WERI-Rb-1 (cell line): ENCODE measurements around the gene SEC14L6.

Experiments
- DNase-seq: peaks from one replicate; pipeline ENCODE4 v3.0.0-alpha.2; 2020
- H3K27ac ChIP-seq: fragments of 250-450 bp; sonication (Bioruptor Pico); 2 replicates; pipeline ENCODE4 v1.5.1; 2020; ENCODE audit warnings: mild to moderate bottlenecking, moderate library complexity
- H3K27me3 ChIP-seq: fragments of 250-450 bp; sonication (Bioruptor Pico); 2 replicates; pipeline ENCODE4 v1.5.1; 2021; ENCODE audit warnings: mild to moderate bottlenecking, low read depth, moderate library complexity; ENCODE audit not compliant: insufficient read depth, severe bottlenecking
- H3K36me3 ChIP-seq: fragments of 250-450 bp; sonication (Bioruptor Pico); 2 replicates; pipeline ENCODE4 v1.5.1; 2020; ENCODE audit warnings: mild to moderate bottlenecking, moderate library complexity
- H3K4me3 ChIP-seq: 2 replicates; pipeline ENCODE4 v1.5.1; 2011; ENCODE audit warnings: low read depth, mild to moderate bottlenecking, control low read depth, low read length
- H3K9me3 ChIP-seq: fragments of 250-450 bp; sonication (Bioruptor Pico); 2 replicates; pipeline ENCODE4 v1.5.1; 2021; ENCODE audit warnings: mild to moderate bottlenecking, moderate library complexity; ENCODE audit not compliant: severe bottlenecking
- CTCF ChIP-seq: IDR thresholded peaks from 2 replicates; pipeline ENCODE4 v1.5.1; 2011; ENCODE audit warnings: low read depth, mild to moderate bottlenecking, control low read depth, inconsistent platforms, low read length

The SEC14L6 gene

GRCh38 chr22:30492144-30492543 is 54.4 kb downstream of the SEC14L6 start:
- DNase-seq: no peak

GRCh38 chr22:30491381-30491780 is 55.2 kb downstream of the SEC14L6 start:
- no peak for DNase-seq
- no peaks in the 10 kb centered on the region for H3K27me3 ChIP-seq

More at GRCh38 chr22:30492144-30492543, 54.4 kb downstream of the SEC14L6 start:
- Histone ChIP-seq H3K9me3 (no peaks in the 10 kb centered on the region), H3K27ac (no peak overlapping the region), H3K4me3 (no peak overlapping the region), H3K36me3 (no peaks in the 10 kb centered on the region), H3K27me3 (no peaks in the 10 kb centered on the region)
- no peak for TF ChIP-seq CTCF

GRCh38 chr22:30490399-30490798 is 56.1 kb downstream of the SEC14L6 start:
- no peak for DNase-seq
- Histone ChIP-seq H3K27me3 (no peaks in the 10 kb centered on the region), H3K9me3 (no peaks in the 10 kb centered on the region), H3K4me3 (no peak overlapping the region), H3K36me3 (no peaks in the 10 kb centered on the region), H3K27ac (no peak overlapping the region)
- peak; percentile 74 for TF ChIP-seq CTCF

More at GRCh38 chr22:30491381-30491780, 55.2 kb downstream of the SEC14L6 start:
- Histone ChIP-seq H3K9me3 (no peaks in the 10 kb centered on the region), H3K4me3 (no peak overlapping the region), H3K27ac (no peak overlapping the region), H3K36me3 (no peaks in the 10 kb centered on the region)
- no peak for TF ChIP-seq CTCF

- Histone ChIP-seq H3K27me3 (no peaks in the 10 kb centered on the region), H3K27ac (no peak overlapping the region)
- TF ChIP-seq CTCF: no peak
Observed at GRCh38 chr22:30488121-30488520, 58.4 kb downstream of the SEC14L6 start.

GRCh38 chr22:30486661-30487115 is 59.9 kb downstream of the SEC14L6 start:
- Histone ChIP-seq H3K4me3 (no peak overlapping the region), H3K36me3 (no peaks in the 10 kb centered on the region), H3K27me3 (no peaks in the 10 kb centered on the region), H3K27ac (no peak overlapping the region), H3K9me3 (no peaks in the 10 kb centered on the region)
- no peak for DNase-seq
- TF ChIP-seq CTCF: no peak

More at GRCh38 chr22:30488121-30488520, 58.4 kb downstream of the SEC14L6 start:
- DNase-seq: no peak
- H3K9me3 ChIP-seq: no peaks in the 10 kb centered on the region
- no peak overlapping the region for H3K4me3 ChIP-seq
- no peaks in the 10 kb centered on the region for H3K36me3 ChIP-seq

- H3K27ac ChIP-seq: no peak overlapping the region
- H3K36me3 ChIP-seq: no peaks in the 10 kb centered on the region
- DNase-seq: no peak
- no peak for TF ChIP-seq CTCF
- H3K9me3 ChIP-seq: no peaks in the 10 kb centered on the region
- no peaks in the 10 kb centered on the region for H3K27me3 ChIP-seq
- H3K4me3 ChIP-seq: no peak overlapping the region
Observed at GRCh38 chr22:30486118-30486517, 60.4 kb downstream of the SEC14L6 start.
